Measurements from ENCODE around the gene CFAP161. TPM values are rescaled to one million over a fixed set of nuclear protein-coding genes. Genes with fewer than 3 reads are reported as not detected.
A peak's percentile ranks its signal among the peaks of the same experiment; 100 is the strongest.
"Not testable (repeated sequence)": the region's sequence is repeated elsewhere in the genome, so short reads cannot be mapped to it uniquely, and the experiment has no call there.

CFAP161 gene
- total RNA-seq, 2 donors from 2014 or later = 0.41 to 0.52 TPM

GRCh38 chr15:81152799-81153198 lies 18.7 kb downstream of the CFAP161 start:
- intact Hi-C loops (cut with DNase I) = no loop called here
- ATAC-seq (no peak), DNase-seq (no peak)

GRCh38 chr15:81155375-81156218 lies 21.5 kb downstream of the CFAP161 start:
- ATAC-seq (peak; percentile 35 to 56), DNase-seq (no peak)
- intact Hi-C loops (cut with DNase I) = loop anchor here (1.0 to 2.0 kb wide), 2 partner anchors 29 to 111 kb away; no protein-coding TSS in a partner anchor

- DNase-seq (no peak), ATAC-seq (no peak)
- intact Hi-C loops (cut with DNase I) = loop anchor here in 1 of 2 donors (2.0 kb wide), 1 partner anchor 28 kb away; no protein-coding TSS in a partner anchor
Observed at GRCh38 chr15:81156324-81156723, 22.3 kb downstream of the CFAP161 start.

GRCh38 chr15:81157195-81157938 lies 23.3 kb downstream of the CFAP161 start:
- ATAC-seq (peak in 1 of 2 donors; percentile 53), DNase-seq (no peak)
- intact Hi-C loops (cut with DNase I) = loop anchor here in 1 of 2 donors (2.0 kb wide), 1 partner anchor 27 kb away; no protein-coding TSS in a partner anchor

- intact Hi-C loops (cut with DNase I) = loop anchor here in 1 of 2 donors (2.0 kb wide), 1 partner anchor 27 kb away; no protein-coding TSS in a partner anchor
- ATAC-seq = no peak
- DNase-seq = no peak
Observed at GRCh38 chr15:81157939-81158223, 23.8 kb downstream of the CFAP161 start.

GRCh38 chr15:81158561-81158960 lies 24.5 kb downstream of the CFAP161 start:
- intact Hi-C loops (cut with DNase I); DNase-seq; ATAC-seq: not testable (repeated sequence)

GRCh38 chr15:81160312-81161159 lies 26.5 kb downstream of the CFAP161 start:
- ATAC-seq (peak; percentile 71 to 84), DNase-seq (peak; percentile 64)
- intact Hi-C loops (cut with DNase I) = loop anchor here in 1 of 2 donors (5.0 kb wide), 1 partner anchor 102 kb away; no protein-coding TSS in a partner anchor

GRCh38 chr15:81161160-81161673 lies 27.1 kb downstream of the CFAP161 start:
- intact Hi-C loops (cut with DNase I) = loop anchor here in 1 of 2 donors (5.0 kb wide), 1 partner anchor 101 kb away; no protein-coding TSS in a partner anchor
- DNase-seq (no peak), ATAC-seq (no peak)

- intact Hi-C loops (cut with DNase I) = loop anchor here in 1 of 2 donors (5.0 kb wide), 1 partner anchor 100 kb away; no protein-coding TSS in a partner anchor
- DNase-seq (no peak), ATAC-seq (no peak)
Observed at GRCh38 chr15:81161851-81162250, 27.8 kb downstream of the CFAP161 start.

- DNase-seq = no peak
- intact Hi-C loops (cut with DNase I) = loop anchor here in 1 of 2 donors (5.0 kb wide), 1 partner anchor 98 kb away; no protein-coding TSS in a partner anchor
- no peak for ATAC-seq
Observed at GRCh38 chr15:81163961-81164800, 30.1 kb downstream of the CFAP161 start.

- ATAC-seq (no peak), DNase-seq (no peak)
- intact Hi-C loops (cut with DNase I) = no loop called here
Observed at GRCh38 chr15:81165535-81165934, 31.5 kb downstream of the CFAP161 start.

- intact Hi-C loops (cut with DNase I) = no loop called here
- ATAC-seq (no peak), DNase-seq (no peak)
Observed at GRCh38 chr15:81166636-81167305, 32.7 kb downstream of the CFAP161 start.

- ATAC-seq = no peak
- intact Hi-C loops (cut with DNase I) = no loop called here
- DNase-seq = no peak
Observed at GRCh38 chr15:81168131-81168526, 34.1 kb downstream of the CFAP161 start.

- ATAC-seq (no peak), DNase-seq (no peak)
- intact Hi-C loops (cut with DNase I) = no loop called here
Observed at GRCh38 chr15:81168644-81169043, 34.6 kb downstream of the CFAP161 start.

- intact Hi-C loops (cut with DNase I) = no loop called here
- ATAC-seq (peak in 1 of 2 donors; percentile 50), DNase-seq (no peak)
Observed at GRCh38 chr15:81170511-81170910, 36.4 kb downstream of the CFAP161 start.

GRCh38 chr15:81171286-81171685 lies 37.2 kb downstream of the CFAP161 start:
- DNase-seq = no peak
- intact Hi-C loops (cut with DNase I) = no loop called here
- no peak for ATAC-seq

GRCh38 chr15:81174125-81174791 lies 40.2 kb downstream of the CFAP161 start:
- ATAC-seq = no peak
- intact Hi-C loops (cut with DNase I) = no loop called here
- DNase-seq = no peak
